NCI-H2107 treated with DMSO at 0.1 percent for 48 hours (cell line): ENCODE results near the gene TGFBR2.

Experiments used
- DNase-seq: peaks from one replicate; lab custom pipeline; 2025; ENCODE audit not compliant: unreplicated experiment; lab: John Stamatoyannopoulos, UW

Gene TGFBR2

GRCh38 chr3:30688776-30689641 is 82.6 kb downstream of the TGFBR2 start:
- no peak for DNase-seq

DNA sequence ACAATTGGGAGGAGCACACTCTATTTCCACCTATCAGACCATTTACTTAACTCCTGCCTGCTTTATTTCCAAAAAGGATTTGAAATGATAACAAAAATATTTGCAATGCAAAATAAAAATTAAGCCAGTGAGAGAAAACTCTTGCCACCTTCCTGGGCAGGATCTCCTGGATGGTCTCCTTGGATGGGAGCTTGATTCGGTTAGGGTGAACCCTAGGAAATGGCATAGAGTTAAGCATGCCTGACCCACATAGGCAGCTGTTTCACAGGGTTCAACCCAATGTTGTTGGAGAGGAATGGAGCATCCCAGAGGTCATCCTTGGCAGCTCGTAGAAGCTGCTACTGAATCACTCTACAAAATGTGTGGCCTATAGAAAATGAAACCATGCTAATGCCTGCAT is 83.8 kb downstream of the TGFBR2 start:
- no peak for DNase-seq

- no peak for DNase-seq
Observed at GRCh38 chr3:30691249-30691880, 85.0 kb downstream of the TGFBR2 start.

GRCh38 chr3:30691944-30692343 is 85.5 kb downstream of the TGFBR2 start:
- DNase-seq, result no peak

GRCh38 chr3:30692498-30693130 is 86.2 kb downstream of the TGFBR2 start:
- no peak for DNase-seq

DNA sequence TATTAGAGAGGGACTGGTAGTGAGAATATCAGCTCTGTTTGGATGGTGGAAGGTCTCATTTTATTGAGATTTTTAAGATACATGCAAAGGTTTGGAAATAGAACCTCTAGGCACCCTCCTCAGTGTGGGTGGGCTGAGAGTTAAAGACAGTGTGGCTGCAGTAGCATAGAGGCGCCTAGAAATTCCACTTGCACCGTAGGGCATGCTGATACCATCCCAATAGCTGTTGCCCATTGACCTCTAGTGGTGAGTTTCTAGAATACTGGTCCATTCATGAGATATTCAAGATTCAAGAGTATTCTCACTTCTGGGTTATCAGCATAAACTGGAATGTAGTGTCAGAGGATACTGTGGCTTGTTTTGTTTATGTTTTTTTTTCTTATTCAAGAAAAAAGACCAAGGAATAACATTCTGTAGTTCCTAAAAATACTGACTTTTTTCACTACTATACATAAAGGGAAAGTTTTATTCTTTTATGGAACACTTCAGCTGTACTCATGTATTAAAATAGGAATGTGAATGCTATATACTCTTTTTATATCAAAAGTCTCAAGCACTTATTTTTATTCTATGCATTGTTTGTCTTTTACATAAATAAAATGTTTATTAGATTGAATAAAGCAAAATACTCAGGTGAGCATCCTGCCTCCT is 87.2 kb downstream of the TGFBR2 start:
- peak; percentile 34 for DNase-seq

DNA sequence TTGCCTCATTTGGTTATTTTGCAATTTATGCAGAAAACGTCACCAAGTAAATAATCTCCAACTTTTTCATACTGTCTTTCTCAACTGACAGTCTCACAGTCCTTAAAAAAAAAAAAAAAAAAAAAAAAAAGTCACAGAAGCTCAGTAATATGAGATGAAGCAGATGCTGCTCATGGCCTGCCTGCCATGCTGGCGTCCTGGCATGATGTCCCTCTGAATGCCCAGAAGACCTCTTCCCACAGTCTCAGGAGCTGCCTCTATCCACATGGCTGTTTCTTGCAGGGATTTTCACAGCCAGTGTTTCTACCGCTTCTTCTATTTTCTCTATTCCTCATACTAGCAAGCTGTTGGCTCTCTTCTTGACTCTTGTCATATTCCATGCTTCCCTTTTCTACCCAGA is 87.7 kb downstream of the TGFBR2 start:
- DNase-seq, result no peak

- DNase-seq, result no peak
Observed at GRCh38 chr3:30694668-30695067, 88.3 kb downstream of the TGFBR2 start.

DNA sequence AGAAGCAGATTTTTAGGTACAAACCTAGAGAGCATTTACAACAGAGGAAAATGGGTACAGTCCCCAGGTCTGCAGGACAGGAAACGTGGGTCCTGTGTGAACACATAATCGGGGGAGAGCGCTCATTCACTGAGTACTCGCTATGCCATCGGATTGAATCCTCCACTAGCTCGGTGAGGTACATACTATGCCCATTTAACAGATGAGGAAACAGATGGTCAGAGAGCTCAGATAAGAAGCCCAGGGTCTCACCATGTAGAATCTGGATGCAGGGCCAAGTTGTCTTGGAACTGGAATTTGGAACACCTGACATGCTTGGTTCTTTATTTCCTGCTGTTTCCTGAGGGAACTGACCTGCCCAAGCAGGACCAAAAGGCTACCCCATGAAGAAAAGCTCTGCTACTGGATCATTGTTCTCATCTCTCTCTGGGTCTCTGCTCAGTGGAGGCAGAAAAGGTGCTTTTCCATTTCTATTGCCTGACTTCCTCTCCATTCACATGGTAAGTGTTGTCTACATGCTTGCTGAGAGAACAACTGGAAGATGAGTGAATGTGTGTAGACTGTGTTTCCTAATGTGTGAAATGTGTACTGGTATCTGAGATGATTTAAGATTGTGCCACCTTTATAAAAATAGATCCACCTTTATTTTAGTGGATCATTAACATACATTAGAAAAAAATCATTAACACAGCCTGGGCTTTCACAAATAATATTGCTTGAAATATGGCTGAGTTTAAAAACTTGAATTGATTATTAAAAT is 89.1 kb downstream of the TGFBR2 start:
- DNase-seq, result no peak

DNA sequence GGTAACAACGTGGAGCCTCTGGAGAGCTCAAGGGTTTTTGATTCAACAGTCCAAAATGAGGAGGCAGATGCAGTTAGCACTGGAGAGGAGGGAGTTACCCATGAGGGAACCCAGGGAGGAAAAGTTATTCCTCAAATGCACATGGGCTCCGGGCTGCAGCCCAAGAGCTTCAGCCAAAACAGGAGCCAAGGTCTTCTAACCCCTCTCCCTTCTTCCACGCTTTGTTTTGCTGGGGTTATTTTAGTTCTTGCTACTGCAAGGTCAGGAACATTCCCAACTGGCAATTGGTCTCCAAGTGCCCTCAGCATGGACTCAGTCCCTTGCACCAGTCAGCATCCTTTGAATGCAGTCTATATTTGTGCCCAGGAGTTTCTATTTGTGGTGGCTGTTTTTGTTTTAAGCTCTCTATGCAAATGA is 90.0 kb downstream of the TGFBR2 start:
- no peak for DNase-seq

DNA sequence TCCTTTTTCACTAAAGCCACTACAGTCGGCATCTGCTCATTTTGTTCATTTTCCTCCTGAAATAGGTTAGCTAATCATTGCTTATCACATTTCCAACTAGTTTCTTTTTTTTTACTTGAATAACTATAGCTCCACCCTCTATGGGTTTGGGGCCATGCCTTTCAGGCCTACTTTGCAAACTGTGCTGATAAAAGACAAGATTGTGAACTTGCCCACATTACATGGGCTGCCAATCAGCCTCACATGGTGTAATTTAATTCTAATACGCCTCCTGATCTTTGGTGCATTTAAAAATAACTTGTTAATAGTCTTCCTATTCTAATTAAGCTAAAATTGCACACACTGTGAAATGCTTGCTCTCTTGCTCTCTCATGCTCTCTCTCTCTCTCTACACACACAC is 90.5 kb downstream of the TGFBR2 start:
- DNase-seq, result no peak

DNA sequence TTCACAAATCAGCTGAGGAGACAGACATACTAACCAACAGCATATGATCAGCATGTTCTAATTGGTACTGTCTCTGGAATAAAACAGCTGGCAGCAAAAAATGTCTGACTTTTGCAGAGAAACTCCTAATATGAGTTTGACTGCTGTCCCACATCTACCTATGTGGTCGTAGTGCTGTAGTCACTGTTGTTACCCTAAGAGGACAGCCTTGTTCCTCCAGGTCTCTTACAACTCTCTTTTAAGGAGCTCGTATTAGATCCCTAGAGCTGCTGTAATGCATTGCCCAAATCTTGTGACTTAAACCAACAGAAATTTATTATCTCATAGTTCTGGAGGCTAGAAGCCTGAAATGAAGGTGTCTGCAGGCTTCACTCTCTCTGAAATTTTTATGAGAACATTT is 92.1 kb downstream of the TGFBR2 start:
- DNase-seq, result no peak

GRCh38 chr3:30699927-30700326 is 93.5 kb downstream of the TGFBR2 start:
- DNase-seq, result no peak

DNA sequence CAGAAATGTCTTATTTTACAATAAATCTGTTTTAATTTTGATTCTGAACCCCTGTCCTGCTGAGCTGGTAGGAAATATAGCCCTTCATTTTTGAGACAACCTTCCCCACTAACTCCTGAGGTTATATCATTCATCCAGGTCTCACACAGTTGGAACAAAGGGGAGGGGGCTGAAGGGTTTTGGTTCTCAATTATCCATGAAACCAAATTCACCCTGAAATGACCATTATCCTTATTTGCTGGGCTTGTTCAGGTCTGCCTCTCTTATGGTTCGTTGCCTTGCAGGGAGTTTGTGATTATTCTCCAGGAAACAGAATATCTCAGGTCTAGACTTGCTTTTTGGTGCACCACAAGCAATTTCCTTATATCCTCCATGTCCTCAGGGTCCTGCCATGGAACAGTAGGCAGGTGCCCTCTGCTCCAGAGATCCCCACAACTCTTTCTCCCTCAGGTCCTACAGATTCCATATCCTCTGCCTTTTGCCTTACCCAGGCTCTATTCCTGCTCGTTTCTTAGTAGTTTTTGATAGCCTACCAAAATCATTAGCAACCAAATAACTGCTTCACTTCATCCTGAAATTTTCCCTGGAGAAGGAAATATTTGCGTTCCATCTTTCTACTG is 94.4 kb downstream of the TGFBR2 start:
- no peak for DNase-seq

DNA sequence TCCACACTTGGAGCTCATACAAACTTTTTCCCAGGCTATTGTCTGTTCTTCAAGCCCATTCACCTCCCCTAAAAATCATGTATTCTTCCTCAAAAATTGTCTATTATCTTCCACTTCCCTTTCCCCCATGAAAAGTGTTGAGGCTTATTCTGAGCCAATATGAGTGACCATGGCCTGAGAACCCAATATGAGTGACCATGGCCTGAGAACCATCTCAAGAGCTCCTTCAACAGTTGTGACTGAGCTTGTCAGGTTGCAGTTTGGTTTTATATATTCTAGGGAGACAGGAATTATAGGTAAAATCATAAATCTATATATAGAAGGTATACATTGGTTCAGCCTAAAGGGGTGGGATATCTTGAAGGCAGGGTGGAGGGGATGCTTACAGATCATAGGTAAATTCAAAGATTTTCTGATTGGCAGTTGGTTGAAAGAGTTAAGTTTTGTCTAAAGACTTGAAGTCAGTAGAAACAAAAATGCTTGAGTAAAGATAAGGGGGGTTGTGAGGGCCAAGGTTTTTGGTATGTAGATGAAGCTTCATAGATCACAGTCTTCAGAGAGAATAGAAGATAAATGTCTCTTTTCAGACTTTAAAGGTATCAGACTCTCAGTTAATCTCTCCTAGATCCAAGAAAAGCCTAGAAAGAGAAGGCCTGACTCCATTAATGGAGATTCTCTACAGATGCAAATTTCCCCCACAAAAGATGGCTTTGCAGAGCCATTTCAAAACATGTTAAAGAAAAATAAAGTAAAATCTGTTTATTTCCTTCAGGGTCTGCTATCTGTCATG is 95.8 kb downstream of the TGFBR2 start:
- DNase-seq, result no peak

GRCh38 chr3:30702828-30703397 is 96.5 kb downstream of the TGFBR2 start:
- no peak for DNase-seq

GRCh38 chr3:30704931-30705890 is 98.8 kb downstream of the TGFBR2 start:
- no peak for DNase-seq

DNA sequence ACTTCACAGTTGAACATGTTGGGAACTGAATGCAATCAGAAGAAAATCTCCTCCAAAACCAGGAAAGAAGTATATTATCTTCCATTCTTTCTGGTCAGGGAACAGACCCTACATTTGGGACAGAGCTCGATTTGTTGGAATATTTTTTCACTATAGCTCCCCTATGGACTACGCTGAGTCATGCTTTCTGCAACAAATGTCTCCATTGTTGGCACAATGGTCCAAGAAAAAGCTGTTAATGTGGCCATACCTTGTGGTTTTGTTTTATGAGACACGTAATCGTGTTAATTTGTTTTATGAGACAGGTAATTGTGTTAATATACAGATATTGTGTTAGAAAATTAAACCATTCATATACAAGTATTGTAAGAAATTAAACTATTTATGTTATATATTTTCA is 101.4 kb downstream of the TGFBR2 start:
- DNase-seq, result no peak
